Activated naive CD4-positive, alpha-beta T cell (primary cell): ENCODE data around the gene DEK.
"Not testable (repeated sequence)": the region's sequence is repeated elsewhere in the genome, so short reads cannot be mapped to it uniquely, and the experiment has no call there.

Source experiments
- DNase-seq, 4 experiments: peaks; one replicate each; lab custom pipeline; 2025; lab: John Stamatoyannopoulos, UW

DEK gene

GRCh38 chr6:18203786-18204185, 60.5 kb downstream of the DEK start:
- no peak for DNase-seq

DNA sequence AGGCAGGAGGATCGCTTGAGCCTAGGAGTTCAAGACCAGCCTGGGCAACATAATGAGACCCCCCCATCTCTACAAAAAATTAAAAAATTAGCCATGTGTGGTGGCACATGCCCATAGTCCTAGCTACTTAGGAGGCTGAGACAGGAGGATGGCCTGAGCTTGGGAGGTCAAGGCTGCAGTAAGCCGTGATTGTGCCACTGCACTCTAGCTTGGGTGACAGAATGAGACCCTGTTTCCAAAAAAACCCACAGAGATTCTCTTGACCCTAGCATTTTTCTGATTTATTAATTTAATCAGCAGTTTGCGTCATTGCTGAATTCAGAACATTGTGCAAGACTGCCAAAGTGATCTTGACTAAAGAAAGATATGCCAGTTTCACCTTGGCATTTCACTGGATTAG, 72.3 kb downstream of the DEK start:
- DNase-seq: no peak

GRCh38 chr6:18189196-18189595, 75.1 kb downstream of the DEK start:
- no peak for DNase-seq

- no peak for DNase-seq
These were observed 76.6 kb downstream of the DEK start for GRCh38 chr6:18187701-18188100.

DNA sequence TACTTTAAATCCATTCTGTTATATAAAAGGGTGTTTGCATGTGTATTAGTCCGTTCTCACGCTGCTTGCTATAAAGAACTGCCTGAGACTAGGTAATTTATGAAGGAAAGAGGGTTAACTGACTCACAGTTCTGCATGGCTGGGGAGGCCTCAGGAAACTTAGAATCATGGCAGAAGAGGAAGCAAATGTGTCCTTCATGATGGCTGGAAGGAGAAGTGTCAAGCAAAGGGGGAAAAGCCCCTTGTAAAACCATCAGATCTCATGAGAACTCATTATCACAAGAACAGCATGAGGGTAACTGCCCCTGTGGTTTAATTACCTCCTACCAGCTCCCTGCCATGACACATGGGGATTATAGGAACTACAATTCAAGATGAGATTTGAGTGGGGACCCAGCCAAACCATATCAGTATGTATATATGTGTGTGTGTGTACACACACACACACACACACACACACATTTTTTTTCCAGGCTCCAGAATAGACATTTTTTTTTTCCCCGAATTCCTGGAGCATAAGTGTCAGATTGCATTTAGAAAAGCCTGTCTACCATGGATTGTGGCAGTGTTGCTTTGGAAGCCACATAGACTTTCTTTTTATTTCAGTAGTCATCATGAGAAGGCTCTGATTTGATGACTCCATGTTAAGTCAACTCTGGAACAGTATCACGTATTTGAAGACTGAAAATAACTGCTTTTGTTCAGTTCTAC, 77.6 kb downstream of the DEK start:
- DNase-seq: no peak

- no peak for DNase-seq
These were observed 78.3 kb downstream of the DEK start for GRCh38 chr6:18186033-18186432.

- no peak for DNase-seq
These were observed 78.7 kb downstream of the DEK start for GRCh38 chr6:18185624-18186023.

GRCh38 chr6:18183766-18184165, 80.6 kb downstream of the DEK start:
- no peak for DNase-seq

DNA sequence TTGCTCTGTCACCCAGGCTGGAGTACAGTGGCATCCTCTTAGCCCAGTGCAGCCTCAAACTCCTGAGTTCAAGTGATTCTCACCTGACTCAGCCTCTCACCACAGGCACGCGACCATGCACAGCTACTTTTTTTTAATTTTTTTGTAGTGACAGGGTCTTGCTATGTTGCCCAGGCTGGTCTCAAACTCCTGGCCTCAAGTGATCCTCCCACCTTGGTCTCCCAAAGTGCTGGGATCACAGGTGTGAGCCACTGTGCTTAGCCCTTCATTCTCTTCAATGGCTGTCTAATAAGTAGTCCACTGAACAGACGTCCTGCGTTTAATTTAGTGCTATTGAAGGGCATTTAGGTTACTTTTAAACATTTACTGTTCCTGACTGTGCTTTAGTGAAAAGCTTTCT, 81.8 kb downstream of the DEK start:
- no peak for DNase-seq

- no peak for DNase-seq
These were observed 84.5 kb downstream of the DEK start for GRCh38 chr6:18179770-18180356.

DNA sequence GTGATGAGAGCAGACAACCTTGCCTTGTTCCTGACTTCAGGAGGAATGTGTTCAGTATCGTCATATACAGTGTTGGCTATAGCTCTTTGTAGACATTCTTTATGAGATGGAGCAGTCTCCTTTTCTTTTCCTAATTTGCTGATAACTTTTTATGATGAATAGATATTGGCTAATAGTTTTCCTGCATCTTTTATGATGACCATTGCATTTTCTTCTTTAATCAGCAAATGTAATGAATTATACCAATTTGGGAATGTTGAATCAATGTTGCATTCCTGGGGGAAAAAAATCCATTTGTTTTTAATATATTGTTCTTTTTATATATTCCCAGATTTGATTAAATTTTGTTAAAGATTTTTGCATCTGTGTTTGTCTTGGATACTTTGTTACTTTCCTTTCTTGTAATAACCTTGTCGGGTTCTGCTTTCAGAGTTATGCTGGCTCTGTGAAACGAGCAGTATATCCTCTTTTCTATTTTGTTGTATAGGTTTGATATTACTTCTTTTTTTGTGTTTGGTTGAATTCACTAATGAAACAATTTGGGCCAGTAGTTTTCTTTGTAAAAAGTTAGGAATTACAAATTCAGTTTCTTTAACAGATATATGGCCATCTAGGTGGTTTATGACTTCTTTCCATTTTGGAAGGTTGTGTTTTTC, 85.2 kb downstream of the DEK start:
- DNase-seq: no peak

DNA sequence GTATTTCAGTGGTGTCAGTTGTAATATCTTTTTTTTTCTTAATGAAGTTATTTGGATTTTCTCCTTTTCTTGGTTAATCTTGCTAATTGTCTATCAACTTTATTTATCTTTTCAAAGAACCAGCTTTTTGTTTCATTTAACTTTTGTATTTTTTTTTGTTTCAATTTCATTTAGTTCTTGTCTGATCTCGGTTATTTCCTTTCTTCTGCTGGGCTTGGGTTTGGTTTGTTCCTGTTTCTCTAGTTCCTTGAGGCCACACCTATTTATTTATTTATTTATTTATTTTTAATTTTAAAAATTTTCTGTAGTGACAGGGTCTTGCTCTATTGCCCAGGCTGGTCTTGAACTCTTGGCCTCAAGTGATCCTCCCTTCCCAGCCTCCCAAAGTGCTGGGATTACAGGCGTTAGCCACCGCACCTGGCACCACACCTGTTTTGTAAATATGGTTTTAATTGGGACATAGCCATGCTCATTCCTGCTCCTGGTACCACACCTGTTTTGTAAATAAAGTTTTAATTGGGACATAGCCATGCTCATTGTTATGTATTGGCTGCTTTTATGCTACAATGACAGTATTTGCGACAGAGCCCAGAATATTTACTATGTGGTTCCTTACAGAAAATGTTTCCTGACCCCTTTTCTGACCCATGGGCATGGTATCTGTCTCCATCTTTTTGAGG, 86.9 kb downstream of the DEK start:
- DNase-seq: no peak

GRCh38 chr6:18176198-18176597, 88.1 kb downstream of the DEK start:
- DNase-seq: not testable (repeated sequence)
